IPS-15b (cell line): Measurements from ENCODE around the gene ELF2.
"Not testable (repeated sequence)": the region's sequence is repeated elsewhere in the genome, so short reads cannot be mapped to it uniquely, and the experiment has no call there.

ENCODE experiments used
- H3K27me3 ChIP-seq: one replicate; pipeline ENCODE4 v1.6.1; 2013; ENCODE audit warnings: low read length; ENCODE audit not compliant: control insufficient read depth, insufficient read depth
- H3K36me3 ChIP-seq: one replicate; pipeline ENCODE4 v1.6.1; 2013; ENCODE audit warnings: low read length; ENCODE audit not compliant: control insufficient read depth, insufficient read depth
- H3K4me1 ChIP-seq: one replicate; pipeline ENCODE4 v1.6.1; 2013; ENCODE audit warnings: mild to moderate bottlenecking, low read length; ENCODE audit not compliant: control insufficient read depth, insufficient read depth
- H3K4me3 ChIP-seq: one replicate; pipeline ENCODE4 v1.5.1; 2013; ENCODE audit warnings: low read depth, low read length
- H3K9ac ChIP-seq: one replicate; pipeline ENCODE4 v1.6.1; 2013; ENCODE audit warnings: low read depth, mild to moderate bottlenecking, low read length
- H3K9me3 ChIP-seq: one replicate; pipeline ENCODE4 v1.6.1; 2013; ENCODE audit warnings: mild to moderate bottlenecking, low read length; ENCODE audit not compliant: control insufficient read depth, insufficient read depth

Gene ELF2

DNA sequence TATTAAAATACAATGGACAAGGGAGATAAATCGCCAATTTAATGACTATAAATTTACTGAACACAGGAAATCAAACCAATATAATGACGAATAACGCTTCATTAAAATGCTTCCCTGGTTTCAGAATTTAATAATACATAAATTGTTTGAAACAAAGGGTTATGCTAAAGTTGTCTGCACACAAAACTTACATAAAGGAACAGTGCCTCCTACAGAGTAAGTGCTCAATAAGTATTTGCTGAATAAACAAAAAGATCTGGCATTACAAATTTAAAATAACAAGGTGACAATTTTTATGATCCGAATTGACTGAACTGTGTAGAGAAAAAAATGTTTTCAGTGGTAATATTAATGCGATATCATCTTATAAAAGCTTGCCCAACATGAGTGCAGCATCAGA, 91.9 kb downstream of the ELF2 start:
- Histone ChIP-seq H3K4me1 (peaks cover 5% of the 10 kb centered on the region), H3K27me3 (no peaks in the 10 kb centered on the region), H3K4me3 (peak overlapping the region; percentile 60), H3K9me3 (no peaks in the 10 kb centered on the region), H3K36me3 (no peaks in the 10 kb centered on the region), H3K9ac (no peak overlapping the region)

DNA sequence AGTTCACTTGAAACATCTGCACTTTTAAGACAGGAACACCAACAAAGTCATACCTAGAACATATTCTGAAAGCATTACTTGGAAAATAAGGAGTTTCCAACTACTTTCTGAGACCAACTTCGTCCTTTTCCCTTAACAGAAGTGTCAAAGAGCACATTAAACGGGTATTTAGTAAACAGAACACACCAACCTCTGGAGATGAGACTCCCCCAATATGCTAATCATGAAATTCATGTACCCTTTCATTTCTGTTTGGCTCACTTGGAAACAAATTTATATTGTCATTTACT, 92.3 kb downstream of the ELF2 start:
- H3K9ac ChIP-seq: peak overlapping the region; percentile 82
- no peaks in the 10 kb centered on the region for H3K9me3 ChIP-seq
- H3K36me3 ChIP-seq: no peaks in the 10 kb centered on the region
- H3K27me3 ChIP-seq: no peaks in the 10 kb centered on the region
- H3K4me1 ChIP-seq: peaks cover 5% of the 10 kb centered on the region
- peak overlapping the region; percentile 60 for H3K4me3 ChIP-seq

DNA sequence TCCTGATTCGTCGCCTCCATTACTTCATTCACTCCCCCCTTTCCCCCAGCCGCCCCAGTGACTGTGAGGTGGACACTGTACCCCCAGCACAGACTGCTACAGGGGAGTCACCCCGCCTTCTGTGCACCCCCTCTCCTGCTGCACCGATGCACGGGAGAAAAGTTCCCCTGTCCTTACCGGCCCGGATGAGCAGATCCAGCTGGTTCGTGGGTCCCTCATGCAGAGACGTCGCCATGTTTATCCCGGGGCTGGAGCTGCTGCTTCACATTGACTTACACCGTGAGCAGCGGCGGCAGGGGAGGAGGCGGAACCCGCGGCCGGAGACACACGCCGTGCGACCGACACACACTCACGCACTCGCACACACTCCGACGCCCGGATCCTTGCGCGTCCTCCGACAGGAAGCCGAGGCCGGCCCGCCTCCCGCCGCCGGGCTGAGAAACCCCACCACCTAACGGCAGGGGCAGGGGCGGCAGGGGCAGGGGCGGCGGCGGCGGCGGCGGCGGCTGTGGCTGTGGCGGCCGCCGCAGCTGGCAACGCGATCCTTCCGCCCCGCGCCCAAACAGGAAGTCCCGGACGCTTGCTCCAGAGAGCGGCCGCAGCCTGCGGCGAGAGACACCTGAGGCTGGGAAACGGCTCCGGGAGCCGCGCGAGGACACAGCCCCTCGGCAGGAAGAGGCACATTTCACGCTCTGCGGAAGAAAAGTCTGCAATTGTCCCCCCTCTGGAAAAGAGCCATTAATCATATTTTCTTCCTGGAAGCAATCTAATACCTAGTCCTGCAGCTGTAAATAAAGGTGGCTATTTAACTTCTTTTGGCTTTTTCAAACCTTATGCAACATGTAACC, 92.8 kb downstream of the ELF2 start:
- Histone ChIP-seq H3K27me3 (no peaks in the 10 kb centered on the region), H3K36me3 (no peaks in the 10 kb centered on the region), H3K9me3 (no peaks in the 10 kb centered on the region), H3K4me1 (peaks cover 5% of the 10 kb centered on the region), H3K9ac (peak overlapping the region; percentile 82), H3K4me3 (peak overlapping the region; percentile 75)

DNA sequence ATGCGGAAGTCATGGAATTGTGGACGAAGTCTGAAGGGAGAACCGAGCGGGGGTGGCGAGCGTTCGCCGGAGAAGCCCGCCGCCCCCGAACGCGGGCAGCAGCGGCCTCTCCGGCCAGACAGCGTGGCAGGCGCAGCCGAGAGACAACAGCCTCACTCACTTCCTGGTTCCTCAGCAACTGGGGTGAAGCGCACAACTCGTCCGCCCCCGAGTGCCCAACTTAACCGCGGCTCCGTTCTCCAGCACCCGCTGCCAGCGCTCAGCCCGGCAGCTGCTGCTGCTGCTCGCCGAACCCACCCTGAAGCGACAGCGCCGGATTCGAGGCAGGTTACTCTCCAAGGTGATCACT, 93.4 kb downstream of the ELF2 start:
- Histone ChIP-seq H3K9me3 (no peaks in the 10 kb centered on the region), H3K4me1 (peaks cover 5% of the 10 kb centered on the region), H3K36me3 (no peaks in the 10 kb centered on the region), H3K9ac (peak overlapping the region; percentile 74), H3K27me3 (no peaks in the 10 kb centered on the region), H3K4me3 (peak overlapping the region; percentile 75)

DNA sequence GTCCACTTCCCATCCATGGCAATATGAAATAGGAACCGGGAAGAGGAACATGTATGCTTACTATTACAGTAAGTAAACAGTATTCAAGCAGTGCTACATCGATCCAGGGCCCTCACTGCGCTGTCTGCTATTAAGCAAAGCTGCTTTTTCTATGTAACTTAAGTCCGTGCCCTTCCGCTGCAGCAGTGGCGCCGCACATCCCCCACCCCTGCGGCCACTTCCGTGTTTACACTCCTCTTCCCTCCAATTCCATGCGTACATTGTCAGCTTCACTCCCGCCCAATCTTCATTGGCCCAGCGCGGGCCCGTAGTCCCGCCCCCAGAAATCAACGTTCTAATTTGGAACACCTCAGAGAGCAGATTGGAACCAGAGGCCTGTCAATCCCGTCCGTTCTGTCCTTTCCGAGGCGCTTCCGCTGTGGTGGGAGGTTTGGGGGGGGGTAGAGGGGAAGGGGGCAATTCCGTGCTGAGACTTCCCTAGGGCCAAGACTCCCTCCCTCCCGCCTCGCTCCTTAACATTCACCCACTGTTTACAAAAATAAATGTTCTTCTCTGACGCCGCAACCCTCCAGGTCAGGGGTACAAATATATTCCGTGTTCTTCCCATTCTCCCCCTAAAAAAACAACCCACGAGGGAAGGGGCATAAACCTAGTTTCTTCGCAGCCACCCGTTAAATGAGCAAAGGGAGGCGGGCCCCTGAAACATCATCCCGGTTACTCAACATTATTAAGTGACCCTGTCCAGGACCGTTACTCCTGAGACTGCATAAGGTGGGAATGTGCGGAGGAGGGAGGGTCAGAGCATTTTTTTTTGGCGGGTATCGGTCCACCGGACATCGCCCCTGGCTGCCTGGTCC, 94.0 kb downstream of the ELF2 start:
- Histone ChIP-seq H3K9me3 (no peaks in the 10 kb centered on the region), H3K4me1 (peaks cover 5% of the 10 kb centered on the region), H3K27me3 (no peaks in the 10 kb centered on the region), H3K4me3 (peak overlapping the region; percentile 75), H3K9ac (peak overlapping the region; percentile 74), H3K36me3 (no peaks in the 10 kb centered on the region)

DNA sequence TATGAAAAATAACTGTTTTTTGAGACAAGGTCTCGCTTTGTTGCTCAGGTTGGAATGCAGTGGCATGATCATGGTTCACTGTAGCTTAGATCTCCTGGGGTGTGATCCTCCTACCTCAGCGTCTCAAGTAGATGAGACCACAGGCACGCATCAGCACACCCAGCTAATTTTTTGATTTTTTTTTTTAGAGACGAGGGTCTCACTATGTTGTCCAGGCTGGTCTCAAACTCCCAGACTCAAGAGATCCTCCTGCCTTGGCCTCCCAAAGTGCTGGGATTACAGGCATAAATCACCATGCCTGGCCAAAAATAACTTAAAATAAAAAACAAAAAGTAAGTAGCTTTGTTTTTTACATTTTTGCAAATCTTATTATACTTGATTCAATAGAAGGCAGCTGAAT, 98.1 kb downstream of the ELF2 start:
- peaks cover 5% of the 10 kb centered on the region for H3K4me1 ChIP-seq
- H3K9me3 ChIP-seq: no peaks in the 10 kb centered on the region
- no peaks in the 10 kb centered on the region for H3K27me3 ChIP-seq
- no peak overlapping the region for H3K4me3 ChIP-seq
- H3K9ac ChIP-seq: no peak overlapping the region
- H3K36me3 ChIP-seq: no peaks in the 10 kb centered on the region

DNA sequence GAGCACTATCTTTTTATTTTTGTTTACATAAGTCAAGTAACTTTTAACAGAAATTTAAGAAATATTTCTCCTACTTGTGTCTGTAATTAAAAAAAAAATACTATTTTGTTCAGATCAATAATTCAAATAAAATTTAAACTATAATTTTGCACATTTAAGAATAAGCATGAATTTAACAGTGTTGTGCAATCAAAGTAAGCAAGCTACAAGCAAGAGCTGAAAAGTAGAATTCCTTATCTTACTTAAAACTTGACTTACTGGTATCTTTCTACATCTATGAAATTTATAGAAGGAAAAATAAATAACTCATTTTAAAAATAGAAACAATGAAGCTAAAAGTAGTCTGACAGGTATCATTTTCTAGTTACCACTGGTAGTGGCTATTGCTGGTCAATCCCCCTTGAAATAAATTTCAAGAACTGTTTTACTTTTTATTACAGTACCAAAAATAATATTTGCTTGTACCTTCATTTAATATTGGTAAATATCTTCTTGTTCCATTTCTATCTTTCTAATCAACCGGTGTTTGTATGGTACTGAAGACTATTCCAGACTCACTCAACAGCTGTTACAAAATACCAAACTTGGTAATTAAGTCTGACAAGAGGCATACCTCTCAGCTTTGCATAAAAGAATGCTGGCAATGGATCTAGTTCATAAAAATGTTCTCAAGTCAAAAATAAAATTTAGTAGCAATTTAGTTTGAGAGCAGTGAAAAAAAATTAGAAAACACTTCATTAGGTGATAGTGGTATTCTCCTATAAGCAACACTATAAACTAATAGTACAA, 99.3 kb downstream of the ELF2 start:
- H3K9ac ChIP-seq: no peak overlapping the region
- H3K4me3 ChIP-seq: no peak overlapping the region
- no peaks in the 10 kb centered on the region for H3K9me3 ChIP-seq
- H3K27me3 ChIP-seq: no peaks in the 10 kb centered on the region
- peaks cover 5% of the 10 kb centered on the region for H3K4me1 ChIP-seq
- H3K36me3 ChIP-seq: no peaks in the 10 kb centered on the region

DNA sequence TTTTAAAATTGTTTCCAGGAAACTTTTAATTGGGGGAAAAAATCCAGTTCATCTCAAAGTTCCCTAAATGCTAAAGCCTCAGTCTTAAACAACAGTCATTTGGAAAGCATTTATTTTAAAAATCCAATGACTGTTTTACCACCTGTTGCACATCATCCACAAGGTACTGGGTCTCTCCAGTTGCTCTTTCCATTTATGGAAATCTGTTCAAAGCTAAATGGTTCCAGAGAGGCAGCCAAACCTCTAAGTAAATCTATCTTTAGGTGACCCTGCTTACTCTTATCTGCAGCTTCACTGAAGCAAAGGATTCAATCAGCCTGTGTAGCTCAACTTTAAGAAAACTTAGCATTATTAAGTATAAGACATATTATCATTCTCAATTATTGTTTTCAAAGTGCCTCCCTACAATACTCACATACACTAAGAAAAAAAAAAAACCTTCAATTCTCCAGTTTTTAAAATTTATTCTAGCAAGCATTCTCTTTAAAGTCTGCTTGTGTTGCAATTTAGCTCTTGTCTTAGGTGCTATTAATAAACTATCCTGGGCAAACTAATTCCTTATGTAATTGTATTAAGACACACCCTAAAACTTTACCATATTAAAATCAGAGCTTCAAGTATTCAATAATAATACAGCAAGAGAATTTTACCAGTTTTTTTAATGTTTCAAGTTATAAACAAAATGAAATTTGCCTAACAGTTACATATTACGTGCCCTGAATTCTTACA, 100.8 kb downstream of the ELF2 start:
- H3K36me3 ChIP-seq: no peaks in the 10 kb centered on the region
- no peaks in the 10 kb centered on the region for H3K9me3 ChIP-seq
- no peaks in the 10 kb centered on the region for H3K4me1 ChIP-seq
- H3K4me3 ChIP-seq: no peak overlapping the region
- no peaks in the 10 kb centered on the region for H3K27me3 ChIP-seq
- H3K9ac ChIP-seq: no peak overlapping the region

DNA sequence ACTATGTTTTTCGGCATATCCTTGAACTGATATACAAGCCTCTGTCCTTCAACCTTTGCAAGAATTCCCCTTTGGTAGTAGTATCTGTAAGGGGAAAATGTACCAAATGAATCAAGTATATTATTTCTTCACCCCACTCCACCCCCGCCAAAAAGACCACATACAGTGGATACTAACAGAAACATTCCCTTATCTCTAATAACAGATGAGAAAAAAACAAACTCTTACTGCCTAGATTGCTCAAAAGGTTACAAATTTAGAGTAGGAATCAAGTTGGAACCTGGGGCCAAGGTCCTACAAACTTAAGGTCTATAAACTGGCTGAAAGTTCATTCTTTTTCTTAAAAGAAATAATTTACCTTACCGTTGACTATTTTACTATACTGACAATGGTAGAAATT, 116.4 kb downstream of the ELF2 start:
- H3K4me3 ChIP-seq: no peak overlapping the region

DNA sequence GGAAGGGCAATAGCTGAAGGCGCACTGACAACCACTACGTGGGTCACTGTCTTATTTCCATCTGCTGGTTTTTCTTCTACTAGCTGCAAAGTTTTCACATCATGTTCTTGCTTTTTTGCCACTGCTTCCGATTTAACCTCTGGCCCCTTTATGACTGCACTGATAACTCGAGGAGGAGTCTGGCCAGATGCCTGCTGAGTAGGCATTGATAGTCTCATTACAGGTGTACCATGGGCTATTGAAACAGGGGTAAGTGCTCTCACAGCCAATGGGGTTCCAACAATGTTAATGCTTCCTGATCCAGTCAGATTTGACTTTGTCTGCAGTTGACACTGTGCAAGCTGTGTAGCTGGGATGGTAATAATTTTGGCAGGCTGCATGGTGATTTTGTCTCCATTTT, 118.0 kb downstream of the ELF2 start:
- H3K4me1 ChIP-seq, H3K27me3 ChIP-seq, H3K4me3 ChIP-seq, H3K9ac ChIP-seq, H3K9me3 ChIP-seq: not testable (repeated sequence)
- H3K36me3 ChIP-seq: peaks cover 16% of the 10 kb centered on the region

More for the DNA sequence above, 116.4 kb downstream of the ELF2 start:
- H3K27me3 ChIP-seq: no peaks in the 10 kb centered on the region
- H3K4me1 ChIP-seq: no peaks in the 10 kb centered on the region
- H3K9ac ChIP-seq: no peak overlapping the region
- H3K36me3 ChIP-seq: peaks cover 18% of the 10 kb centered on the region
- no peaks in the 10 kb centered on the region for H3K9me3 ChIP-seq

DNA sequence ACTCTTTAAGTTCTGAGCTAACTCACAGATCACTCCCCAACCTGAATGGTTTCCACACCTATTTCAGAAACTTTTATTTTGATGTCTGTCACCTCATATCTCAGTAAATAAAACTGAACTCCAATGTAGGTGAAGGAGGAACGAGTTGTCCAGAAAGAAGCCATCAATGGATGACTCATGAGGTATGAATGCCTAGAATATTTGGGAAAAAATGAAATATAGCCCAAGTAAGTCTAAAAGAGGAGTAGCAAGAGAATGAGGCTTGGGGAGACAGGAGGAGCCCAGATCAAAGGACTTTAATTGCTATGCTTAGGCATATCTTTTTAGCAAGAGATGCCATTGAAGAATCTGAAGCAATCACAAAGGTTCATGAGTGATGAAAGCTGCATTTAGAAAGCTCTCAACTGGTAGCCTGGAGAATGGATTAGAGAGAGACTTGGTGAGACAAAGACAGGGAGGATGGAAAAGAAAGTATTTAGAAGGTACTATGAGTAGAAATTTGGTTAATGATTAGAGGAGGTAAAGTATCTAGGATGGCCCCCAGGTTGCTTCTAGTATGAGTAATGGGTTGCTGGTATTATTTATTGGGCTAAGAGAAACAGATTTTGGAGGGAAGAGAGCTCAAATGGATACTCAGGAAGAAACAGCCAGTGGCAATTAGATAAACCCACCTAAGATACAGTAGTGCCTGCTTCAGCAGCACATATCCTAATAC, 122.1 kb downstream of the ELF2 start:
- no peaks in the 10 kb centered on the region for H3K27me3 ChIP-seq
- H3K9me3 ChIP-seq: no peaks in the 10 kb centered on the region
- no peak overlapping the region for H3K9ac ChIP-seq
- H3K4me3 ChIP-seq: no peak overlapping the region
- H3K36me3 ChIP-seq: peaks cover 7% of the 10 kb centered on the region
- peaks cover 6% of the 10 kb centered on the region for H3K4me1 ChIP-seq
